NCI-H1694 (cell line): ENCODE results near the gene CPEB3.
"Not testable (repeated sequence)": the region's sequence is repeated elsewhere in the genome, so short reads cannot be mapped to it uniquely, and the experiment has no call there.

Experiments
- DNase-seq: peaks from one replicate; lab custom pipeline; 2025; lab: John Stamatoyannopoulos, UW

CPEB3 gene

DNA sequence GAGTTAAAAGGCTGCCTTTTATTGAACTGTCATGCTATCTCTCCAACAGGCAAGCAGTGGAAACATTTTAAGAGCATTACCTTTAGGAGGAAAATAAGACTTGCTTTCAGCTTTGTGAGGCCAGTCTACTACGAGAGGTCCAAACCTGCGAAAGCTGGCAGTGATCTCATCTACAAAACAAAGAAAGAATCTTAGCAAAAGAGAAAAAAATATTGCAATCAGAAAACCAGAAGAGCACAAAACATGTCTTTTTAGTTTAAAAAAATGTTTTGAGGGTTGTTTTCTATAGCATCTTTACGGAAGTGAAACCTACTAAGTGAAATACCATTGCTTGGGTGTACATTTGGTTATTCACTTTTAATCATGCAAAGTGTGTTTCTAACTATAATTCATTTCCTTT is 147.9 kb downstream of the CPEB3 start:
- no peak for DNase-seq

DNA sequence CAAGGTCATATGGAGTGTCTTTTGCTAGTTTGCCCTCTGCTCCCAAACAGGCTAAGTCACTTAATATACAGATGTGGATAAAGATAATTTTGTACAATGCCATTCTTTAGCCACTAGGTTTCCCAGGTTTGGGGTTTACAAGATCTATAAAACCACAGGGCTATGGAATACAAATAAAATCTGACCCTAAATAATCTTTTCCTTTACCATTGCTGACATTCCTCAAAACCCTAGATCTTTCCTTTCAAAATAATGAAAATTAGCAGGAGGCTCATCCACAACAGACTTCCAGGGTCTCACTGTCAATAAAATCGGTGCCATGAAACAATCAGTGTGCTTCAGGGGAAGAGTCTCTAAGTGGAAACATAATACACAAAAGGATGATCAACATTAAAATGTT is 148.4 kb downstream of the CPEB3 start:
- no peak for DNase-seq

DNA sequence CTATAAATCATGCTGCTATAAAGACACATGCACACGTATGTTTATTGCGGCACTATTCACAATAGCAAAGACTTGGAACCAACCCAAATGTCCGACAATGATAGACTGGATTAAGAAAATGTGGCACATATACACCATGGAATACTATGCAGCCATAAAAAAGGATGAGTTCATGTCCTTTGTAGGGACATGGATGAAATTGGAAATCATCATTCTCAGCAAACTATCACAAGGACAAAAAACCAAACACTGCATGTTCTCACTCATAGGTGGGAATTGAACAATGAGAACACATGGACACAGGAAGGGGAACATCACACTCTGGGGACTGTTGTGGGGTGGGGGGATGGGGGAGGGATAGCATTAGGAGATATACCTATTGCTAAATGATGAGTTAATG is 149.7 kb downstream of the CPEB3 start:
- DNase-seq: not testable (repeated sequence)

DNA sequence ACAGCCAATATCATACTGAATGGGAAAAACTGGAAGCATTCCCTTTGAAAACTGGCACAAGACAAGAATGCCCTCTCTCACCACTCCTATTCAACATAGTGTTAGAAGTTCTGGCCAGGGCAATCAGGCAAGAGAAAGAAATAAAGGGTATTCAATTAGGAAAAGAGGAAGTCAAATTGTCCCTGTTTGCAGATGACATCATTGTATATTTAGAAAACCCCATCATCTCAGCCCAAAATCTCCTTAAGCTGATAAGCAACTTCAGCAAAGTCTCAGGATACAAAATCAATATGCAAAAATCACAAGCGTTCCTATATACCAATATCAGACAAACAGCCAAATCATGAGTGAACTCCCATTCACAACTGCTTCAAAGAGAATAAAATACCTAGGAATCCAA is 156.8 kb downstream of the CPEB3 start:
- DNase-seq: not testable (repeated sequence)

DNA sequence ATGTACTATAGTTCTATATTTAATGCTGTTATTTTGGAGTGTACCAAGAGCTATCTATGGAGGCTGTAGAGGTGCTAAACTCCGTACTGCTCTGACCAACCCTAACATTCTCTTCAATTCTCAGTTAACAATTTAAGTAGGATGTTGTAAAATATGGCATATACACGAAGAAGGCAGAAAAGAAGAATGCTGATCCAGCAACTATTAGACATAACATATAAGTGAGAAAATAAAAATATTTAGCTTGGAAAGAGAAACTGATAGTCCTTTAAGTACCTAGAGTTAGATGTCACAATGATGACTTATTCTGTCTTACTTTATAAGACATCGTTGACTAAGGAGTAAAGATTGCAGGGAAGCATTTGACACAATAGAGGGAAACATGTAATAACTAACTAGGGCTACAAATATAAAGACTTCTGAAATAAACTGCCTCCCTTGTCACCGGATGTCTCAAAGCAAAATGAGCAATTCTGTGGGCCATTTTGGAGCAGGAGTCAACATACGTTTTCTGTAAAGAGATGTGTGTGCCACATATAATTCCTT is 159.5 kb downstream of the CPEB3 start:
- no peak for DNase-seq

DNA sequence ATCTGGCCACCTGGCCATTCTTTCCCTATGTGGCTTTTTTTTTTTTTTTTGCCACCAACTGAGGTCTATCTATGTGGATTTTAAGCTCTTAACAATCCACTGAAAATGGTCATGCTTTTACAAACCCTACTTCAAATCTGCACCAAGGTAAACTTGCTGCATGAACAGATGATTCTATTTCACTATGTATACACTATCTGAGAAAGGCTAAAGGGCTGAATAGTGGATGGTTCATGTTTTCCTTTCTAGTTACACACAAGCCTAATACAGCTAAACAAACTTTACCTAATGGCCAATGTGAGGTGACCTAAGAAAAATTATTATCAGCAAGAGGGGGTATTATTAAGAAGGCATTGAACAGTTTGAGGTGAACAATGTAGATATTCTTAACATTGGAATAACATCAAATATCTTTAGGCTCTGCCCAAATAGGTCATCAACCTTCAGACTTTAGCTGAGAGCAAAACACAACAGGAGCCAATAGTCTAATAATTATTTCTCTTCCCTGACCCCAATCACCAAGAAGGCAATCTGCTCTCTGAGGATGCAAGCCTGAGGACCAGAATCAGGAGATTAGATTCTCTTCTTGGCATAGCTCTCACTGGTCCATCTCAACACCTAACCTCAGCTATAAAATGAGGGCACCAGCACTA is 160.1 kb downstream of the CPEB3 start:
- no peak for DNase-seq

DNA sequence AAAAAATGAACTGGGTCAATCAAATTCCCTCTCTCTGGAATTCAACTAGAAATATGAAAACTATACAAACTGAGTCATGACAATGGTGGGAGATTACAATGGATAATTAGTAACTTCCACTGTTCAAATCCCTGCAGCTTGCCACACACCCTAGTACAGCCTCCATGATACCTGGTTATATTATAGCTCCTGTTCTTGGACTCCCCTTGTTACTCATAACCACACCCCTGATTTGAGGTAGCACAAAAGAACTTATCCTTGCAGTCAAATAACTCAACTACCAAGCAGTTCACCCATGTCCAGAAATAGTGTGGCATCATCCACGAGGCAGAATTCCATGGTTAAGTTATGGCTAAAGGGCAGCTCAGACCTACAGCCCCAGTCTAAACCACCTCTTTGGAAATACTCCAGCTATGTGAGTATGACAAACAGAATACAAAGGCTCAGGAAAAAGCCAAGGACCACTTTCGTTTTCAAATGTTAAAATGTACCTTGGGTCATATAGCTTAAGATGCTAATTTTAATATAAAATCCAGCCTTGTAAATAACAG is 164.7 kb downstream of the CPEB3 start:
- DNase-seq: no peak

DNA sequence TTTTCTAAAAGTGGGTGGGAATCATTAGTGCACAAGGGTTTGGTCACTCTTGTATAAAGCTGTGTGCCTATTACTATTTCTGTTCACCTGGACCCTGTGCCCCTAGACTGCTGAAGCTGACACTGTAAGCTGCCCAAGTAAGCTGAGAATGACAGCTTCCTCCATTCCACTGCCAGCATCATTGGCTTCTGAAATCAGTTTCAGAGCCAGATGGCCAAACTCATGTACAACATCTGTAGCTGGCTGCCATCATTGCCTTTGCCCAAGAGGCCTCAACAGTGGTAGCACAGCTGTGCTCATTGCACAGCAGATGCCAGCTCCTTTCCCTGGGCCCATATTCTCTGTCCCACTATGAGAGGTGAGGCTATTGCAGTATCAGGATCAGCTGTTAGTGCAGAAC is 165.7 kb downstream of the CPEB3 start:
- peak; percentile 78 for DNase-seq

DNA sequence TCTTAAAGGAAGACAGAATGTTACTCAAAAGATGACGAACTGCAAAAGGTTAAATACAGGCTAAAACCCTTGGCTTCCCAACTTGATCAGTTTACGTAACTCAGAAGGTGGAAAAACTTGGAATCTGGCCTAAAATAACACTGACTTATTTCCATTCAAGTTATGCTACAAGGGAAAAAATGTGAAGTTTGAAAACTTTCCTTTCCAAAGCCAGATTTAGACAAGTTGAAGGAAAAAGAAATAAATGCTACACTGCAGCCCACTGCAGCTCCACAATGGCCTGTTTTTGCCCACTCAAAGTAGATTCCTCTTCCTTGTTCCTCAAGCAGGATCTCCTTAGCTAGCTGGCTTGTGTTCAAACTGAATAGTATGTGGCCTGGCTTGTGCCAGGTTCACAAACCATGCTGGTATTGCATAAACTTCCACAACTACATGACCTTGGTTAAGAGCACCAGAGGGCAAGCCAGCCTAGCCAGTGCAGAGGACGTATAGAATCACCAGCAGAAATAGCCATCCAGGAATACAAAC is 166.2 kb downstream of the CPEB3 start:
- DNase-seq: no peak

DNA sequence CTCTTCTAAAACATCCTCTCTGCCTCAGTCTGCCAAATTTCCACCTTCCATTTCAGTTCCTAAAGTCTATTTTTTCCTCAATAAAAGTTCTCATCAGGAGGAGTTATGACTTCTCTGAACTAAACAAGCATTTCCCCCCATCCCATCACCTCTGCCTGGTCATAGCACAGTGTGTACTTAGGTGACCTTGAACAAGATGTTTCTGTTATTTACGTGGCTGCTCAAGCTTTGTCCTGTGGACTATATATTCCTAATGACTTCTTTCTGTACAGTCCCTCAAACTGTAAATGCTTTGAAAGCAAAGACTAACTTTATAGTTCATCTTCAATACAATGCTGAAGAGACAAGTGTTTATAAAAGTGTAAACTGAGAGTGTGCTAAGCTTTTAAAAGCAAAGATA is 166.9 kb downstream of the CPEB3 start:
- no peak for DNase-seq

DNA sequence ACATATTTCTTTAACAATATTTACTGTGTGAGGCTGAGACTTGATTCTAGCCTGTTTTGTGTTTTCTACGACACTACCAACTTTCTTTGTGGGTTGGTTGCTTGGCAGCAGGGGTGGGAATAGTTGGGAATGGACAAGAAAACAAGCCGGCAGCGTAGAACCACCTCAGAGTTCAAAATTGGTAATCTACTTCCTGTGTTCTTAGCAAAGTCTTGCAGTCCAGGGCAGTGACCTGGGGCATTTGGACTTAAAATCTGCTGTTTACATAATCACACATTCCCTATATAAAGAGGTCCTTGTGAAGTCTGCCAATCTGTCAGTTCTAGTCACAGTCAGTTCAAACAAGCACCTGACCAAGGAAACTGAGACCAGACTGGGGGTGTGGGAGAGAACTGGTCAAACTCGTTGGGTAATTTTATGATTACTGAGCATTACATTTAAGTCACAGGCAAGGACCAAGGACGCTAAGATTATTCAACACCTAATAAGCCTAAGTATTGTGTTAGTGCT is 167.9 kb downstream of the CPEB3 start:
- DNase-seq: no peak

DNA sequence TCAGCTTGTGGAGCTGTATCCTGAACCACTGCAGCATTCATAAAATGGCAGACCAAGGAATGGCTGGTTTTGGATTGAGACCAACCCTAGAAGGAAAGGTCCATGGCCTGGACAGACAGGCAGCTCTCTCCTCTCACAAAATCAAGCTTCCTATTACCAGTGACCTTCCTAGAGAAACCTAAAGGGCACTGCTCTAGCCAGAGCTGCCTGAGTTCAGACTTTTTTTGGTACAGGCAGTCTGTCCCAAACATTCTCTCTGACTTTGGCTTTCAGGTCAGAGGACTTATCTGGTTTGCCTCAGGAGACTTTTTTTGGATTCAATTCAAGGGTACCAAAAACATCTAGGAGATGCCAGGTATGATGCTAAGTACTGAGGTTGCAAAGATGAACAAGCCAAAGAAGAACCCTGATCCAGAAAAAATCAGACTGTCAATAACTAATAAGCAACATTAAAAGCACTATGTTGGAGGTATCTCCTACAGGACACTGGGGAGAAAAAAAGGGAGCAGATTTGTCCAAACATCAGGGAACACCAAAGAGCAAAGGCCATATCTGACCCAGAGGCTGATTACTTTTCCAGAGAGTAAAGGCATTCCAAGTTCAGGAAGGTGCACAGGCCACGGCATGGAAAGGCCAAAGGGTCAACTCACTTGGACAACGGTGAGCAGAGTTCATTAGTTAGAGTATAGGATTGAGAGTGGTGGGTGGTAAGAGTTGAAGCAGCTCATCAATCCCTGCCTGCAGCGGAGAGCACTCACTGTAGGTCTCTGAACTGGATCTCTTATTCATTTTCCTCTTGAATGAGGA is 169.0 kb downstream of the CPEB3 start:
- DNase-seq: no peak

DNA sequence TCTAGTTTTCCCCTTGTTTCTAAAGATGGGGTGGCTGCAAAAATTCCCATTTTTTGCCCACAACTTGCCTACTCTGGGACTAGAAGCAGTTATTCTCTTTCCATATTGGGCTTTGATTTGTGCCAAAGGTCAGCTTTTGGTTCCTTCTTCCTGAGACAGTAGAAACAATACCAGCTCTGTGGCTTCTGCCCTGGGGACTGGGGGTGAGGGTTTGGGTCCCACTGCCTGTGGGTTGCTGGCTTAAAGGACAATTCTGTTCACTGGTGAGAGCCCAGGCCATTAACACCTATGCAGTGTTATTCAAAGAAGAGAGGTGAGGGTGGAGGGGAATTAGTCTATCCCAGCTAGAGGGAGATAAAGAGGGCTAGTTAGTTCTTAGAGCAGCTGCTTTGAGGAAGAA is 171.5 kb downstream of the CPEB3 start:
- DNase-seq: no peak

DNA sequence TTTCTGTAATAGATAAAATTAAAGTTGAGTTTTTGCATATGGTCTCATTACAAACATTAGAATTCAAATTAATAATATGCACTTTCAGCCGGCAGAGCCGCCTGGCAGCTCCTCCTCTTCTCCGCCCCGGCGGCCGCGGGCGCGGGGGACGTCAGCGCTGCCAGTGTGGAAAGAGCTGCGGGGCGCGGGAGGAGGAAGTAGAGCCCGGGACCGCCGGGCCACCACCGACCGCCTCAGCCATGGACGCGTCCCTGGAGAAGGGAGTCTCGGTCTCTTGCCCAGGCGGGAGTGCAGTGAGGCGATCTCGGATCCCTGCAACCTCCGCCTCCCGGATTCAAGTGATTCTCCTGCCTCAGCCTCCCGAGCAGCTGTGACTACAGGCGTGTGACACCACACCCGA is 176.0 kb downstream of the CPEB3 start:
- not testable (repeated sequence) for DNase-seq

DNA sequence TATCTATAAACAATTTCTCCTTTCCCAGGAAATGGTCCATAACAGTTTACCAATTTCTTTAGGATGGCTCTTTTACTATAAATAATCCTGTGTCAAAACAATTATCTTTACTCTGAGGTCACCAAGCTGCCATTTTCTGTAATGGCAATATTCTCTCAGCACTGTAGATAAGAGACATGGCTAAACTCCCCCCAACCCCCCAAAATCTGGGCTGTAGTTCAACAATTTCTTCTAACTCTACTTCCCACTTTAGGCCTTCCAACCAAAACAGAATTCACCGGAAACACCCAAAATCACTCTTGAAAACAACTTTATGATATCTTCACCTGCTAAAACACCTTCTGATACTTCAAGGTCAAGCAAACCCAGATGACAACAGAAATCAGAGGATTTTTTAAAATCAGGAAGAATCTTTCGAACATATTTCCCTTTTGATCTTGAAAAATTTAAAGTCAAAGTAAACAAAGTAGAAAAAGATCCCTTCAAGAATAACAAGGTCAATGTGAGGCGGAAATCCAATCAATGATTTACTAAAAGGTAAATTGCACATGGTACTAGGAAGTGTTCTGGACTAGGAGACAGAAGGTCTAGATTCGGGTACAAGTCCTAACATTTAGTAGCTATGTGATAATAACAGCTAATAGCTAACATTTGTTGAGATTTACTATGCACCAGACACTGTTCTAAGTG is 176.8 kb downstream of the CPEB3 start:
- no peak for DNase-seq

DNA sequence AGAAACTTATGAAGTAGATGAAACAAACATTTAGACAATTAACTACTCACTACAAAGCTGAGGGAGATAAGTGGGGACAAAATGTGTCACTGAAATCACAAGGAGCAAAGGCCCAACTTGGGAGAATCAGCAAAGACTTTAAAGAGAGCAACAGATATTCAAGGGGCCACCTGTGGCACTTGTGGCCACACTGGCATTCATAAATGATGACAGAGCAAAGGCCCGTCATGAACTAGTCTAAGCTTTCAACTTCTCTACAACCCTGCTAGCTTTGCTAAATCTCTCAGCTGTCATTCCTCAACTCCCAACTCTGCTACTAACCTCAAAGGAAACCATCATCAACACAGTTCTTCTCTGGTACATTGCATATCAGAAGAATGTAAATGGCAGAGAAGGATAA is 178.4 kb downstream of the CPEB3 start:
- DNase-seq: no peak

DNA sequence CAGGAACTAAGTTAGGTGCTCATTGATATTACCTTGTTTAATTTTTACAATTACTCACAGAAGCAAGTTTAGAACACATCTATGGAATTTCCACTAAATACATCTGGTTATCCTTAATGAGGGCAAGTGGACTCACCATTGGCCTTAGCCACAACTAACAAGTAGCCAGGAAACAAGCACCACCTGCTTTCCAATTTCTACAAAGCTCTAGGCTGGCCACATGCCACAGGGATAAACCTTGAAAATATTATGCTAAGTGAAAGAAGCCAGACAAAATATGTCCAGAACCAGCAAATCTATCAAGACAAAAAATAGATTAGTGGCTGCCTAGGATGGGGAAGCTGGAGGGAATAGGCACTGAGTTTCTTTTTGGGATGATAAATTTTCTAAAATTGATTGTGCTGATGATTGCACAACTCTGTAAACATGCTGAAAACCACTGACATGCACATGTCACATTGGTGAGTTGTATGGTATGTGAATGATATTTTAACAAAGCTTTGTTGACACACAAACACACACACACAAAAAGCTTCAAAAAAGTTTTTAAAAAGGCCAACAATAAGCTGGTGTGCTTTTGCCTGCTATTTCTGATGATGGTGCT is 179.4 kb downstream of the CPEB3 start:
- DNase-seq: no peak

DNA sequence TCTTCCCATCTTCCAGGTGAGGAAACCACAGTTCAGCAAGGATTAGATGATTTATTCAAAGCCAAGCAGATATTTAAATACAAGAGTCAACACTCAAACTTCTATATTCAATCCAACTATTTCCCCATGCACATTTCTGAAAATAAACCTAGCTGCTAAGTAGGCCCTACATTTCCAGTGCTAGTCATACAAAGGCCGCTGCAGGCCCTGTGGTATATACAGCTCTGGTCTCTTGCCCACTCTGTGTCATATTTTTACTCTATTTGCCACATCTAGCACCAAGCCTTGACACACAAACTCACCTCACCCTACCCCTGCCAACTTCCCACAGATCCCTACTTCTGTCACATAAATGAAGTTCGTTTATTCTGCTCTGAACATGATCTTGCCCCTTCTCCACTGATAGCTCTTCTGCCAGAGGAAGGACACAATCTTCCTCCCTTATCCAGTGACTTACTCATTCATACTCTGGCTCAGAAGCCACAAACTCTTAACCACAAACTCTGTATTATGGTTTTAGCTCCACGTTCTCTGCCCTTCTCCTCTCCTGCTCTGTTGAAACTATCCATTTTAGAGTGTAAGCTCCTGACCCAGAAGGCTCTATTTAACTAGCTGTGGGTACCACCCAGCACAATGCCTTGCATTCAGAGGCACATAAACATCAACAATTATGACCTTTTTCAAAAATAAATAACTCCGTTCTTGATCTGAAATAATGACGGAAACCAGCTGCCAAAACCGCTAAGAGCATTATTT is 180.7 kb downstream of the CPEB3 start:
- DNase-seq: no peak

DNA sequence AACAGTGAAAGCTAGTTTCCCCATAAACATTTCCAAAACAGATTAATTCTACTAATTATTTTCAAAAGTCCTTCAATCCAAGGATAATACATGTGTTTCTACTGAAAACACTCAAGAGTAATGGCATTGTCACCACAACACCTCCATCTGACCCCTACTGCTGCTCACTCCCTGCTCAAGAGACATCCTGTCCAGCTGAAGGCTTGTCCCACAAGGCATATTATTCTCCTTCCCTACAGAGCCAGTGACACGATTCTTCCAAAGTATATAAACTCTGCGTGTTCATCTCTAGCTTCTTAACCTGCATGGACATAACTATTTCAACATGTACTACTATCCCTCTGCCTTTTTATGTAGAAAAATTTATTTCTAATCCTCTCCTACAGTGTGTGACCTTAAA is 182.1 kb downstream of the CPEB3 start:
- no peak for DNase-seq

DNA sequence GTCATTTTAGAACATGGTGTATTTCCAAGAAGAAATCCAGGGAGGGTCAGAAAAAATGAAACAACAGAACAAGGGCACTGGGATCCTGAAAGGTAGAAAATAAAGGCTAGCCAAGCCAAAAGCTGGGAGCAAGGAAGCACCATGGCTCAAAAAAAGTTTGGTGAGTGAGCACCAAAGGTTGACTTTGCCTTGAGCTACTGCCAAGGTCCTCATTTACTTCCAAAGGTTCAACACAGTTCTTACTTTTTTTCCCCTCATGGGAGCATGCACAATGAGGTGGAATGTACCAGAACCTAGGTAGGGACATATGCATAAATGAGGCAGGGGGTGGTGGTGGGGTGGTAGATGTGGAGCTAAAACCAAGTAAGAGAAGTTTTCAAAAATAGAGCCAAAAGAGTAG is 182.8 kb downstream of the CPEB3 start:
- no peak for DNase-seq
